Neural progenitor cell (in vitro differentiated cells): ENCODE measurements around the gene NTHL1. TPM values are rescaled to one million over a fixed set of nuclear protein-coding genes. Genes with fewer than 3 reads are reported as not detected.

Experiments used
- DNase-seq: peaks from one replicate; pipeline ENCODE4 v3.0.0-alpha.2; 2016; ENCODE audit warnings: low spot score
- H2AFZ ChIP-seq: fragments of 200-600 bp; sonication (generic); replicated peaks from 2 replicates; pipeline ENCODE4 v1.6.1; 2016; ENCODE audit warnings: antibody characterized with exemption
- H3F3A ChIP-seq: fragments of 200-600 bp; sonication (generic); 2 replicates; pipeline ENCODE4 v1.6.1; 2016; ENCODE audit warnings: antibody characterized with exemption, low read depth
- H3K27ac ChIP-seq: fragments of 200-600 bp; sonication (generic); 2 replicates; pipeline ENCODE4 v1.5.1; 2016; ENCODE audit warnings: mild to moderate bottlenecking
- H3K27me3 ChIP-seq: fragments of 200-600 bp; sonication (generic); 2 replicates; pipeline ENCODE4 v1.6.1; 2016; ENCODE audit warnings: mild to moderate bottlenecking, moderate library complexity
- H3K36me3 ChIP-seq: fragments of 200-600 bp; sonication (generic); 2 replicates; pipeline ENCODE4 v1.5.1; 2016
- H3K4me1 ChIP-seq: fragments of 200-600 bp; sonication (generic); 2 replicates; pipeline ENCODE4 v1.6.1; 2016; ENCODE audit warnings: mixed run types
- H3K4me2 ChIP-seq: fragments of 200-600 bp; sonication (generic); 2 replicates; pipeline ENCODE4 v1.6.1; 2016
- H3K4me3 ChIP-seq: fragments of 200-600 bp; sonication (generic); 2 replicates; pipeline ENCODE4 v1.5.1; 2016
- H3K79me2 ChIP-seq: fragments of 200-600 bp; sonication (generic); 2 replicates; pipeline ENCODE4 v1.6.1; 2016; ENCODE audit warnings: low read depth
- H3K9ac ChIP-seq: fragments of 200-600 bp; sonication (generic); 2 replicates; pipeline ENCODE4 v1.6.1; 2016
- H3K9me3 ChIP-seq: fragments of 200-600 bp; sonication (generic); 2 replicates; pipeline ENCODE4 v1.5.1; 2016; ENCODE audit warnings: low read depth
- H4K20me1 ChIP-seq: fragments of 200-600 bp; sonication (generic); 2 replicates; pipeline ENCODE4 v1.6.1; 2016; ENCODE audit warnings: low read depth
- H3K27ac Mint-ChIP-seq: 3 replicates; pipeline ENCODE4 v1.8.0; 2021; ENCODE audit warnings: mixed read lengths
- H3K27me3 Mint-ChIP-seq: 2 replicates; pipeline ENCODE4 v1.8.0; 2022; ENCODE audit warnings: low read depth, mild to moderate bottlenecking, inconsistent platforms, moderate library complexity, mixed read lengths; ENCODE audit not compliant: insufficient read depth
- H3K36me3 Mint-ChIP-seq: 3 replicates; pipeline ENCODE4 v1.8.0; 2021; ENCODE audit warnings: mixed read lengths
- H3K4me1 Mint-ChIP-seq: 3 replicates; pipeline ENCODE4 v1.8.0; 2021; ENCODE audit warnings: mixed read lengths
- H3K4me3 Mint-ChIP-seq: 3 replicates; pipeline ENCODE4 v1.8.0; 2021; ENCODE audit warnings: mild to moderate bottlenecking, moderate library complexity, mixed read lengths
- H3K9me3 Mint-ChIP-seq: 3 replicates; pipeline ENCODE4 v1.8.0; 2020; ENCODE audit warnings: mixed read lengths
- EZH2 ChIP-seq: fragments of 200-600 bp; sonication (generic); IDR thresholded peaks from 2 replicates; pipeline ENCODE4 v1.6.1; 2017; ENCODE audit warnings: antibody characterized with exemption, mild to moderate bottlenecking, moderate library complexity
- EZH2phosphoT487 ChIP-seq: fragments of 200-600 bp; sonication (generic); IDR thresholded peaks from 2 replicates; pipeline ENCODE4 v1.6.1; 2017; ENCODE audit warnings: antibody characterized with exemption
- total RNA-seq: library from RNA; depleted of rRNA; stranded (reverse); fragments of >200 nt; gene quantifications from 2 replicates; pipeline ENCODE4 v1.2.3, GENCODE V29; 2015; ENCODE audit warnings: low replicate concordance
- TF ChIP-seq, protein P1 (sequence below): fragments of 200-600 bp; sonication (generic); IDR thresholded peaks from 2 replicates; pipeline ENCODE4 v1.5.1; 2017; ENCODE audit warnings: antibody characterized with exemption, mild to moderate bottlenecking

The NTHL1 gene
- total RNA-seq: 26.3 and 43.6 TPM in 2 replicates

DNA sequence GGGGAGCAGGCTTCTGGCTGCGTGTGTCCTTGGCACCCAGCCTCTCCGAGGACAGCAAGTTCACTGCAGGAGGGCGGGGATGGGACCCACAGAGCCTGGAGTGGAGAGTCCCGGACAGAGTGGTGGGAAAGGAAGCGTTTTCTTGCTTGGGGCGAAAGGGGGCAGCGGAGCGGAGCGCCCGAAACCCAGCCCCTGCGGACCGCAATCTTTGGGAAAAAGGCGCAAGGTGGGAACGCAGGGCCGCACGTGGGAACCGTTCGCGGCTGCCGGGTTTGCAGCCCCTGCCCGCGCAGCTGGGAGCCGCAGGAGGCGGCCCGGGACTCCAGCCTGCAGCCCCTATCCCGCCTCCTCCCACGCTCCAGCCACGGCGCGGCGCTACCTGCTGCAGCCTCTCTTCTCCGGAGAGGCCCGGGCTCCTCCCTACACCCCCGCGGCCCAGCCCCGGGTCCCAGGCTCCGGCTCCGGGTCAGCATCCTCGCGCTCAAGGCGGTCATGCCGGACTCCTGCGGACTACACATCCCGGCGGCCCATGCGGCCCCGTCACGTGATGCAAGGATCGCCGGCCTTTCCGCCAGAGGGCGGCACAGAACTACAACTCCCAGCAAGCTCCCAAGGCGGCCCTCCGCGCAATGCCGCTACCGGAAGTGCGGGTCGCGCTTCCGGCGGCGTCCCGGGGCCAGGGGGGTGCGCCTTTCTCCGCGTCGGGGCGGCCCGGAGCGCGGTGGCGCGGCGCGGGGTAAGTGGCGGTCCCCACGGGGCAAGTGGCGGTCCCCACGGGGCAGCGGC, at the start of gene NTHL1, which contains the start of gene TSC2:
TSS of gene NTHL1 (minus strand) at position 505 of the 786 bp plus-strand sequence. CDS start at position 494, 11 bp downstream.
TSS of gene TSC2 (plus strand) at position 656 of the 786 bp plus-strand sequence. CDS start 631 bp downstream, outside the sequence.
- H3K4me3 ChIP-seq: peak within 1 kb of the TSS; percentile 83
- H3K79me2 ChIP-seq: peaks cover 22% of the 10 kb centered on the region
- H3K27ac ChIP-seq: no peak within 1 kb of the TSS
- Mint-ChIP-seq H3K36me3 (peaks cover 5% of the 10 kb centered on the region), H3K27ac (no peak within 1 kb of the TSS), H3K4me3 (peak within 1 kb of the TSS; percentile 93), H3K9me3 (no peaks in the 10 kb centered on the region), H3K4me1 (peaks cover 19% of the 10 kb centered on the region), H3K27me3 (peaks cover 2% of the 10 kb centered on the region)
- peaks cover 12% of the 10 kb centered on the region for H3K4me1 ChIP-seq
- no peaks in the 10 kb centered on the region for H3K9me3 ChIP-seq
- peak; percentile 99 for DNase-seq
- TF ChIP-seq, protein P1, sequence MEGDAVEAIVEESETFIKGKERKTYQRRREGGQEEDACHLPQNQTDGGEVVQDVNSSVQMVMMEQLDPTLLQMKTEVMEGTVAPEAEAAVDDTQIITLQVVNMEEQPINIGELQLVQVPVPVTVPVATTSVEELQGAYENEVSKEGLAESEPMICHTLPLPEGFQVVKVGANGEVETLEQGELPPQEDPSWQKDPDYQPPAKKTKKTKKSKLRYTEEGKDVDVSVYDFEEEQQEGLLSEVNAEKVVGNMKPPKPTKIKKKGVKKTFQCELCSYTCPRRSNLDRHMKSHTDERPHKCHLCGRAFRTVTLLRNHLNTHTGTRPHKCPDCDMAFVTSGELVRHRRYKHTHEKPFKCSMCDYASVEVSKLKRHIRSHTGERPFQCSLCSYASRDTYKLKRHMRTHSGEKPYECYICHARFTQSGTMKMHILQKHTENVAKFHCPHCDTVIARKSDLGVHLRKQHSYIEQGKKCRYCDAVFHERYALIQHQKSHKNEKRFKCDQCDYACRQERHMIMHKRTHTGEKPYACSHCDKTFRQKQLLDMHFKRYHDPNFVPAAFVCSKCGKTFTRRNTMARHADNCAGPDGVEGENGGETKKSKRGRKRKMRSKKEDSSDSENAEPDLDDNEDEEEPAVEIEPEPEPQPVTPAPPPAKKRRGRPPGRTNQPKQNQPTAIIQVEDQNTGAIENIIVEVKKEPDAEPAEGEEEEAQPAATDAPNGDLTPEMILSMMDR: peak; percentile 25
- TF ChIP-seq EZH2 (peak; percentile 20), EZH2phosphoT487 (no peak)
- H3K36me3 ChIP-seq: no peaks in the 10 kb centered on the region
- H4K20me1 ChIP-seq: peaks cover 8% of the 10 kb centered on the region
- H3K27me3 ChIP-seq: no peaks in the 10 kb centered on the region
- H3K9ac ChIP-seq: peak within 1 kb of the TSS; percentile 56
- H3K4me2 ChIP-seq: peak within 1 kb of the TSS; percentile 97
- peak within 1 kb of the TSS; percentile 74 for H2AFZ ChIP-seq
- H3F3A ChIP-seq: peaks cover 4% of the 10 kb centered on the region

DNA sequence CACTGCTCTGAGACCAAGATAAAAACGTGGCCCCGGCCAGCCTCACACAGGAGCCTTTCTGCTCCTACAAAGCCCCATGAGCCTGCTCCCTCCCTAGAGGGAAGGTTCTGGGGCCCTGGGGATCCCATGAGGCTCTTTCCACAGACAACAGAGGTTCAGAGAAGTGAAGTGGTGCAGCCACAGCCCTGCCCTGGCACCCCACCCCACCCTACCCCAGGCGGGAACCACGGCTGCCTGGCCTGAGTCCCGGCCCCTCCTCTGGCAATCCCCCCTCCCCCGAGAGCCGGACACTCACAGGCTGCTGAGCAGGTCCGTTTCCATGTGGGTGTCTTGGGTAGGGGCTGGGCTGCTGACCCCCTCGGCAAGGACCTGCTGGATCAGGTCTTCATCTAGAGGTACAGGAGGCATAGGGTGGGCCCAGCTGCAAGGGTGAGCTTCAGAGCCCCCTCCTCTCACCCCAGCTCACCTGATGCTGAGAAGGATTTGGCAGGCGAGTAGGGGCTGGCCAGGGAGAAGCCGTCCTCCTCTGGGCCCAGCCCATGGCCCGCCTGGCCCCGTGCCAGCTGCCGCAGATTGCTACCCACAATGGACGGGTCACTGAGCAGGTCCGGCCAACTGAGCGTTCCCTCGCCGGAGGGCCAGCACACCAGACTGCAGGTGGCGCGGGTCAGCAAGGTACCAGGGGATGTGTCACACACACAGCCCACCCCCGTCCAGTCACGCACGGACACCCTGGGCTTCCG, 49.4 kb upstream of the NTHL1 start:
- no peak overlapping the region for H3K4me3 Mint-ChIP-seq
- peaks cover 3% of the 10 kb centered on the region for H3F3A ChIP-seq
- no peak overlapping the region for H2AFZ ChIP-seq
- peaks cover 6% of the 10 kb centered on the region for H3K36me3 Mint-ChIP-seq
- H3K9me3 Mint-ChIP-seq: no peaks in the 10 kb centered on the region
- TF ChIP-seq EZH2phosphoT487 (no peak), EZH2 (no peak)
- TF ChIP-seq, protein P1: no peak
- no peak for DNase-seq
- H3K4me1 ChIP-seq: peaks cover 4% of the 10 kb centered on the region
- no peak overlapping the region for H3K9ac ChIP-seq
- H3K9me3 ChIP-seq: no peaks in the 10 kb centered on the region
- H3K4me1 Mint-ChIP-seq: peaks cover 3% of the 10 kb centered on the region
- no peak overlapping the region for H3K4me2 ChIP-seq
- H3K27ac ChIP-seq: no peak overlapping the region
- no peak overlapping the region for H3K4me3 ChIP-seq
- H3K79me2 ChIP-seq: no peaks in the 10 kb centered on the region
- H3K27me3 Mint-ChIP-seq: peaks cover 7% of the 10 kb centered on the region
- peaks cover 13% of the 10 kb centered on the region for H4K20me1 ChIP-seq
- no peak overlapping the region for H3K27ac Mint-ChIP-seq
- H3K27me3 ChIP-seq: no peaks in the 10 kb centered on the region
- no peaks in the 10 kb centered on the region for H3K36me3 ChIP-seq

DNA sequence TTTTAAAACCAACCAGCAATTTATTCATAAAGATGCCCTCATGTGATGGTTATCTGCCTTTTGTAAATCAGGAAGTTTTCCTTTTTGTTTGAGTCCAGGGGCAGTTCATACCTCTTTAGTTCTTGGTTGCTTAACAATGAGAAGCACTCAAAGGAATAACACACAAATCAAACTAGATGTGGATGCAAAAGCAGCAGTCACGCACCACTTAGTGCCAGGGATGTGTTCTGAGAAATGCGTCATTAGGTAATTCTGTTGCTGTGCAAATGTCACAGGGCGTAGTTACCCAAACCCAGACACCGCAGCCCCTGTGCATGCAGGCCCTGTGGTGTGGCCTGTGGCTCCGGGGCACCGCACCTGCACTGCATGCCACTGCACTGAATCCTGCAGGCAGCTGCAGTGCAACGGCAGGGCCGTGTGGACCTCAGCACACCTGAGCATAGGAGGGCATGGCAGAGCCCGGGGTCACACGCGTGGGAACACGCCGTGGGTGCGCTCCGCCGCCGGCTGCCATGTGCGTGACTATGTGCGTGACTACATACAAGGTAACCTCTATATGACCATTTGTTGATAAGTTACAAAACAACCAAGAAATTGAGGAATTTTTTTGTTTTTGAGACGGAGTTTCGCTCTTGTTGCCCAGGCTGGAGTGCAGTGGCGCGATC, 48.4 kb upstream of the NTHL1 start:
- H3K79me2 ChIP-seq: no peaks in the 10 kb centered on the region
- no peak overlapping the region for H2AFZ ChIP-seq
- peaks cover 7% of the 10 kb centered on the region for H3K27me3 Mint-ChIP-seq

More for the DNA sequence above, 48.4 kb upstream of the NTHL1 start:
- no peaks in the 10 kb centered on the region for H3K36me3 ChIP-seq
- H3K4me3 Mint-ChIP-seq: no peak overlapping the region
- no peak overlapping the region for H3K4me2 ChIP-seq
- H3K4me3 ChIP-seq: no peak overlapping the region
- H4K20me1 ChIP-seq: peaks cover 20% of the 10 kb centered on the region
- peaks cover 10% of the 10 kb centered on the region for H3F3A ChIP-seq
- no peaks in the 10 kb centered on the region for H3K9me3 ChIP-seq
- peaks cover 11% of the 10 kb centered on the region for H3K4me1 ChIP-seq
- TF ChIP-seq EZH2phosphoT487: no peak
- TF ChIP-seq EZH2: no peak
- TF ChIP-seq, protein P1: no peak
- H3K27ac ChIP-seq: no peak overlapping the region
- no peaks in the 10 kb centered on the region for H3K27me3 ChIP-seq
- H3K9ac ChIP-seq: no peak overlapping the region
- no peak for DNase-seq
- H3K27ac Mint-ChIP-seq: no peak overlapping the region
- H3K9me3 Mint-ChIP-seq: no peaks in the 10 kb centered on the region
- H3K36me3 Mint-ChIP-seq: peaks cover 5% of the 10 kb centered on the region
- peaks cover 3% of the 10 kb centered on the region for H3K4me1 Mint-ChIP-seq
